ENCODE results near the gene GRN.
A peak's percentile ranks its signal among the peaks of the same experiment; 100 is the strongest.

GRN gene

DNA sequence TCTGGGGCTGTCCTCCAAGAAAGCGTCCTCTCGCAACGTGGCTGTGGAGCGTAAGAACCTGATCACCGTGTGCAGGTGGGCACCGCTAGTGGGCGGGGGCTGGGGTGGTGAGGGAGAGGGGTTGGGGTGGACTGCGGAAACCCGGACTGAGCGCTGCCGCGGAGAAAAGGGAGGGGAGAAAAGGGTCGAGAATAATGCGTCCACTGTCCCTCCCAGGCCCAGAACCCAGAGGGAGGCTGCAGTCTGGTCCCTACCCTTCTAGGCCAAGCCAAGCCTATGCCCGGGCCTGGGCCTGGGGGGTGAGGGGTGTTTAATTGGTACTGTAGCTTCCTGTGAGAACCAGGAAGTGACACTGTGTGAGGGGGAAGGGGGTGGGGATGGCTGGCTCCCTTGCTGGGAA lies 36.2 kb upstream of the GRN start:
- peaks cover 8% of the 10 kb centered on the region for H3K4me1 Mint-ChIP-seq
- H3K4me3 Mint-ChIP-seq: peak overlapping the region; percentile 32 to 48 (median 42)
- TF ChIP-seq, protein P1, sequence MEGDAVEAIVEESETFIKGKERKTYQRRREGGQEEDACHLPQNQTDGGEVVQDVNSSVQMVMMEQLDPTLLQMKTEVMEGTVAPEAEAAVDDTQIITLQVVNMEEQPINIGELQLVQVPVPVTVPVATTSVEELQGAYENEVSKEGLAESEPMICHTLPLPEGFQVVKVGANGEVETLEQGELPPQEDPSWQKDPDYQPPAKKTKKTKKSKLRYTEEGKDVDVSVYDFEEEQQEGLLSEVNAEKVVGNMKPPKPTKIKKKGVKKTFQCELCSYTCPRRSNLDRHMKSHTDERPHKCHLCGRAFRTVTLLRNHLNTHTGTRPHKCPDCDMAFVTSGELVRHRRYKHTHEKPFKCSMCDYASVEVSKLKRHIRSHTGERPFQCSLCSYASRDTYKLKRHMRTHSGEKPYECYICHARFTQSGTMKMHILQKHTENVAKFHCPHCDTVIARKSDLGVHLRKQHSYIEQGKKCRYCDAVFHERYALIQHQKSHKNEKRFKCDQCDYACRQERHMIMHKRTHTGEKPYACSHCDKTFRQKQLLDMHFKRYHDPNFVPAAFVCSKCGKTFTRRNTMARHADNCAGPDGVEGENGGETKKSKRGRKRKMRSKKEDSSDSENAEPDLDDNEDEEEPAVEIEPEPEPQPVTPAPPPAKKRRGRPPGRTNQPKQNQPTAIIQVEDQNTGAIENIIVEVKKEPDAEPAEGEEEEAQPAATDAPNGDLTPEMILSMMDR (IDR thresholded peaks at IDR 0.05; ENCODE audit: unreplicated experiment in 3 of 3): no peak
- no peak overlapping the region for H3K27ac Mint-ChIP-seq
- H3K9me3 Mint-ChIP-seq: no peaks in the 10 kb centered on the region
- no peaks in the 10 kb centered on the region for H3K36me3 Mint-ChIP-seq (ENCODE audit: low read depth)
- H3K27me3 Mint-ChIP-seq (ENCODE audit: low read depth): peaks cover 50% of the 10 kb centered on the region

- Mint-ChIP-seq H3K27ac (no peak overlapping the region), H3K27me3 (ENCODE audit: low read depth) (peaks cover 51% of the 10 kb centered on the region), H3K36me3 (ENCODE audit: low read depth) (no peaks in the 10 kb centered on the region), H3K9me3 (no peaks in the 10 kb centered on the region), H3K4me1 (peaks cover 8% of the 10 kb centered on the region), H3K4me3 (peak overlapping the region; percentile 52 to 56 (median 53))
- TF ChIP-seq, protein P1 (IDR thresholded peaks at IDR 0.05; ENCODE audit: unreplicated experiment in 3 of 3): no peak
These were observed 35.6 kb upstream of the GRN start for GRCh38 chr17:44309472-44309871.

DNA sequence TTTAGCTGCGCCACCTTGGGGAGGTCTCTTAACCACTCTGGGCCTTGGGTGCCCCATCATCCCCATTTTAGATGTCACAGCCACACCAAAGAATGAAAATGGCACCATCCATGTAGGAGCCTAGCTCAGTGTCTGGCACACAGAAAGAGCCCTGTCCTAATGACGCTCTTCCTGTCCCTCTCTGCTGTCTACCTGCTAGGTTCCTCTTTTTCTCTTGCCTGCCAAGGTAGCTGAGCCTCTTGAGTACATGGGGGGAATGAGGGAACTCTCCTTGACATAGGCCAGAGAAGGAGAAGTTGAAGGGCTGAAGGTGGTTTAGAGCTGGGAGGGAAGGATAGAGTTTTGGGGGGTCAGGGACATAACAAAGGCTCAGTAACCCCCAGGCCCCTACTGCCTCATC lies 34.9 kb upstream of the GRN start:
- Mint-ChIP-seq H3K36me3 (ENCODE audit: low read depth) (no peaks in the 10 kb centered on the region), H3K4me3 (peak overlapping the region; percentile 52 to 56 (median 53)), H3K27ac (no peak overlapping the region)

DNA sequence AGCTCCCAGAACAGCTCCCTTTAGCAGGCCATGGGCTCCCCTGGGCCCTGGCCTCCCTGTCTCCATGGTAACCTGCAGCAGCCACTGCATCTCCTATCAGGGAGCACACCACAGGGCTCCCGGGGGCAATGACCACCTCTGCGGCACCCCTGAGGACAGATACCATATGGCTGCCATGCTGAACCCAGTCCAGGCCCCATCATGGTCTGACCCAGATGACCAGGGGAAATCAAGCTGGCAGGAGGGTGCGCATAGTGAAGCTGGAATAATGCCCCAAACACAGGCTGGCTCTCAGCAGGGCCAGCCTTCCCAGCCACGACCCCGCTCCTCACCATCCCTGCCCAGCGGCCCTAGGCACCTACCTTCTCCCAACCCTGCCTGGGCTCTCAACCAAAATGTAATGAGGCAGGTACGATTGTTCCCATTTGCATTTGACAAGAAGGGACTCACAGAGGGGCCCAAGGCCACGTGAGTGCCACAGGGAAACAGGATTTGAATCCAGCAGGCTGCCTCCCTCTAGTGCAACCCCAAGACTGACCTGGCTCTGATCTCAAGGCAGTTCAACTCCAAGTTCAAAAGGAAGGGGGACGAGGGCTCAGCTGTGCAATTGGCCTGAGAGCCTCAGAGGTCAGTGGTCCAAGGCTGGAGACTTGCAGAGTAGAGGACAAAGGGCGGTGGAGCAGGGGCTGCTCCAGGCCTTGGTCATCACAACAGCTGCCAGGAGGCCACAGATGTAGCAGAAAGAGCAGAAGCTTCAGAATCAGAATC lies 34.3 kb upstream of the GRN start:
- Mint-ChIP-seq H3K4me3 (peak overlapping the region in 2 of 3 experiments; percentile 39 to 47), H3K4me1 (peaks cover 11% of the 10 kb centered on the region), H3K27ac (no peak overlapping the region), H3K27me3 (ENCODE audit: low read depth) (peaks cover 65% of the 10 kb centered on the region), H3K36me3 (ENCODE audit: low read depth) (no peaks in the 10 kb centered on the region), H3K9me3 (no peaks in the 10 kb centered on the region)
- TF ChIP-seq, protein P1 (IDR thresholded peaks at IDR 0.05; ENCODE audit: unreplicated experiment in 3 of 3): no peak

More for the DNA sequence above, 34.9 kb upstream of the GRN start:
- Mint-ChIP-seq H3K4me1 (peaks cover 8% of the 10 kb centered on the region), H3K27me3 (ENCODE audit: low read depth) (peaks cover 59% of the 10 kb centered on the region), H3K9me3 (no peaks in the 10 kb centered on the region)
- TF ChIP-seq, protein P1 (IDR thresholded peaks at IDR 0.05; ENCODE audit: unreplicated experiment in 3 of 3): no peak

DNA sequence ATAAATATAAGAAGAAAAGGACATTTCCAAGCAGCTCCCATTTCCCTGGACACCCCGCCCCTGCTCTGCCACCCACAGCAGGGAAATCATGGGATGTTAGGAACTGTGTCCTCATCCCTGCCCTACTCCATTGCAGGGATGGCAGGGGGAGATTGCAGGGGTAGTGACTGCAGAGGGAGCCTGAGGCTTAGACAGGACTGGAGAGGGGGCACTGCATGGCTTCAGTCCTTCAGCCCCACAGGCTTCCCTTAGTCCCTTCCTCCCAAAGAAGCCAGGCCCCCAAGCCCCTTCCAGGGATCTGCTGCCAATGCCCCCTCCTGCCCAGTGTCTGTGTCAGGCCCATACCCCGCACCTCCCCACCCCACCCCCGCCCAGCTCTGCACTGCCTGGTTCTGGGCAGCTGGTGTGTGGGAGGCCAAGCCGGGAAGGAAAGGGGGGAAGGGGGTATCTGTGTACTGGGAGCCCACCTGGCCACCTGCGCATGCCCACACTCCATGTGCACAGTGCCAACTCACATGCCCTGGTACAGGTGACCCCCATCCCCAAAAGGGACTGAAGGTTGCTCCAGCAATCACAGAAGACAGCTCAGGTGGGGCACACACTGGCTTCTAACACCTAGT lies 33.4 kb upstream of the GRN start:
- H3K4me1 Mint-ChIP-seq: peaks cover 16% of the 10 kb centered on the region

More for the DNA sequence above, 33.4 kb upstream of the GRN start:
- TF ChIP-seq, protein P1 (IDR thresholded peaks at IDR 0.05; ENCODE audit: unreplicated experiment in 3 of 3): no peak
- Mint-ChIP-seq H3K9me3 (no peaks in the 10 kb centered on the region), H3K36me3 (ENCODE audit: low read depth) (no peaks in the 10 kb centered on the region), H3K27me3 (ENCODE audit: low read depth) (peaks cover 66% of the 10 kb centered on the region), H3K27ac (no peak overlapping the region), H3K4me3 (no peak overlapping the region)

Data from nephron (organoid).